Activated CD4-positive, alpha-beta T cell treated with anti-CD3 and anti-CD28 coated beads, Interleukin-2, amount 50 U/mL, for 48 hours (primary cell): ENCODE data around the gene CHN2.

Experiments used
- DNase-seq, 2 experiments: peaks; one replicate each; pipeline ENCODE4 v3.0.0-alpha.2; 2020

Gene CHN2

GRCh38 chr7:29445736-29446135 is 251.2 kb downstream of the CHN2 start:
- no peak for DNase-seq

GRCh38 chr7:29447828-29448227 is 253.3 kb downstream of the CHN2 start:
- no peak for DNase-seq

GRCh38 chr7:29449569-29450260 is 255.1 kb downstream of the CHN2 start:
- DNase-seq: no peak

- no peak for DNase-seq
Observed at GRCh38 chr7:29453021-29453420, 258.4 kb downstream of the CHN2 start.

GRCh38 chr7:29454464-29454863 is 259.9 kb downstream of the CHN2 start:
- no peak for DNase-seq

- no peak for DNase-seq
Observed at GRCh38 chr7:29454899-29455451, 260.4 kb downstream of the CHN2 start.

GRCh38 chr7:29457141-29457561 is 262.6 kb downstream of the CHN2 start:
- no peak for DNase-seq

- no peak for DNase-seq
Observed at GRCh38 chr7:29457565-29458011, 263.0 kb downstream of the CHN2 start.

GRCh38 chr7:29458933-29459332 is 264.4 kb downstream of the CHN2 start:
- DNase-seq: no peak

- no peak for DNase-seq
Observed at GRCh38 chr7:29459589-29459988, 265.0 kb downstream of the CHN2 start.

GRCh38 chr7:29461996-29462395 is 267.4 kb downstream of the CHN2 start:
- DNase-seq: no peak

GRCh38 chr7:29463504-29464158 is 269.1 kb downstream of the CHN2 start:
- no peak for DNase-seq

- no peak for DNase-seq
Observed at GRCh38 chr7:29464753-29465152, 270.2 kb downstream of the CHN2 start.

GRCh38 chr7:29467193-29467926 is 272.8 kb downstream of the CHN2 start:
- no peak for DNase-seq

- no peak for DNase-seq
Observed at GRCh38 chr7:29468196-29468595, 273.6 kb downstream of the CHN2 start.

GRCh38 chr7:29469281-29469680 is 274.7 kb downstream of the CHN2 start:
- no peak for DNase-seq

GRCh38 chr7:29469976-29470557 is 275.5 kb downstream of the CHN2 start:
- no peak for DNase-seq

- DNase-seq: no peak
Observed at GRCh38 chr7:29471444-29472138, 277.0 kb downstream of the CHN2 start.

GRCh38 chr7:29476916-29477315 is 282.3 kb downstream of the CHN2 start:
- DNase-seq: no peak

GRCh38 chr7:29478226-29478625 is 283.7 kb downstream of the CHN2 start:
- DNase-seq: no peak

- no peak for DNase-seq
Observed at GRCh38 chr7:29478687-29479240, 284.2 kb downstream of the CHN2 start.
